Kidney (tissue), 14 donors: ENCODE measurements around the gene FADS2. TPM values are rescaled to one million over a fixed set of nuclear protein-coding genes. Genes with fewer than 3 reads are reported as not detected.
A peak's percentile ranks its signal among the peaks of the same experiment; 100 is the strongest.

Experiments
- DNase-seq, 5 donors: peaks; one replicate each; pipeline ENCODE4 v3.0.0-alpha.2; 2013 to 2020
- FAIRE-seq: peaks from 2 replicates; lab custom pipeline; 2012; peaks lifted over from hg19 to GRCh38; lab: Jason Lieb, UNC
- H3K27ac ChIP-seq, 2 donors: one replicate each; pipeline ENCODE4 v1.7.0; 2013; ENCODE audit warnings: low read depth in 2 of 2, low read length in 2 of 2, inconsistent platforms in 1 of 2
- H3K27me3 ChIP-seq: one replicate; pipeline ENCODE4 v1.7.1; 2013; ENCODE audit warnings: low read length, inconsistent platforms; ENCODE audit not compliant: control insufficient read depth, insufficient read depth
- H3K36me3 ChIP-seq, 3 donors: one replicate each; pipeline versions ENCODE4 v1.7.0 to v1.7.1; 2013; ENCODE audit warnings: low read length in 3 of 3, control low read depth in 1 of 3, inconsistent platforms in 1 of 3; ENCODE audit not compliant: insufficient read depth in 3 of 3, control insufficient read depth in 2 of 3
- H3K4me1 ChIP-seq, 3 donors: one replicate each; pipeline versions ENCODE4 v1.7.0 to v1.7.1; 2013; ENCODE audit warnings: low read length in 3 of 3, inconsistent platforms in 1 of 3, low read depth in 1 of 3; ENCODE audit not compliant: control insufficient read depth in 2 of 3, insufficient read depth in 2 of 3
- H3K4me3 ChIP-seq, 3 donors: one replicate each; pipeline versions ENCODE4 v1.7.0 to v1.8.1; 2013; ENCODE audit warnings: low read length in 3 of 3, control low read depth in 1 of 3, inconsistent platforms in 1 of 3
- H3K9ac ChIP-seq, 3 donors: one replicate each; pipeline versions ENCODE4 v1.7.0 to v1.7.1; 2013; ENCODE audit warnings: low read length in 3 of 3, control low read depth in 1 of 3, inconsistent platforms in 1 of 3
- H3K9me3 ChIP-seq, 3 donors: one replicate each; pipeline versions ENCODE4 v1.7.0 to v1.7.1; 2013; ENCODE audit warnings: low read length in 3 of 3, control low read depth in 1 of 3, inconsistent platforms in 1 of 3; ENCODE audit not compliant: control insufficient read depth in 2 of 3, insufficient read depth in 1 of 3
- intact Hi-C: fragments of 100-400 bp; cut with DNase I; formaldehyde crosslinking; loops from one replicate; pipeline ENCODE4 v1.11.1; 2022
- polyA plus RNA-seq: library from polyadenylated mRNA; stranded (reverse); fragments of 350-450 nt; fragmentation: Illumina TruSeq; extraction: RNeasy Lipid Tissue Mini Kit (QIAGEN cat#74804); gene quantifications from one replicate; pipeline ENCODE4 v1.2.3, GENCODE V29; 2014; ENCODE audit warnings: low read depth, low replicate concordance; ENCODE audit not compliant: insufficient read depth
- total RNA-seq: library from RNA; stranded (reverse); fragmentation: NEBNext Ultra II Directional; extraction: Animal tissue kit (Norgen Biotek cat#: 25700); gene quantifications from one replicate; pipeline ENCODE4 v1.2.1, GENCODE V29; 2021
- TF ChIP-seq, protein P1 (sequence below): IDR thresholded peaks from 3 replicates; pipeline ENCODE4 v1.5.1; 2012; ENCODE audit warnings: mild to moderate bottlenecking, moderate library complexity, borderline replicate concordance; ENCODE audit not compliant: insufficient read depth; ENCODE audit errors: extremely low read depth
- donor health status: control.
- donor health status: control.
- donor health status: control.
- donor health status: control.
- donor health status: control.
- donor health status: DM: yes; HTN: yes; CAD: no.
- donor health status: Normal renal cell carcinoma (clear cell type).

Gene FADS2
- total and polyA plus RNA-seq, 2 donors from 2014 or later, result 9.8 to 49.2 TPM

DNA sequence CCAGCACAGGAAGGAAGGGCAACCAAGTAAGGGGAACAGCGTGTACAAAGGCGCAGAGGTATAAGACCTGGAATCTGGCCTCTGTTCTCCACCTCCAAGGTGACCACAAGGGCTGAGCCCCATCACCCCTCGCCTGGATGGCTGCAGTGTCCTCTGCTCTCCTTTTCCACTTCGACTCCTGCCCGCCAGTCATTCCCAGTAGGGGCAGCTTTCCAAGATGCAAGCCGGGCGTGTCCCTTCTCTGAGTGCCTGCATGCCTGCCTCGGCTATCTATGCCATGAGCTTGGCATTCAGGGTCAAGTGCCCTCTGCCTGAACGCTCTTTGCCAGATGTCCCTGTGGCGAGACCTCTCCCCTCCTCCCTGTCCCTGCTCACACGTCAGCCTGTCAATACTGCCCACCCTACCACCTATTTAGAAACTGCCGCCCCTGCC lies 46.3 kb downstream of the FADS2 start:
- FAIRE-seq, result no peak

DNA sequence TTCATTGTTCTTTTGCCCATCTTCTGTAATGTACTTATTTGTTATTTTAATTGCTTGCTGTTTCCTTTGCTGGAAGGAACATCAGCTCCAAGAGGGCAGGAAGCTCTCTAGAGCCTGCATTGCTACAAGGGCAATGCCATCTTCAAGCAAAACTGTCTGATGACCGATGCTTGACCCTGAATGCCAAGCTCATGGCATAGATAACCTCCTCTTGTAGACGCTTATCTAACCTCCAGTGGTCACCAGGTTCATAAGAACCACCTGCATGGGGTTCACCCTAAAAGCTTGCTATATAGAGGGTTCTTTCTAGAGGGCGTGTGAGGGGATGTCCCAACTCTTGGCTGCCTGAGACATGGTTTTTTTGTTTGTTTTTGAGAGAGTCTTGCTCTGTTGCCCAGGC lies 46.8 kb downstream of the FADS2 start:
- no peak overlapping the region for H3K27ac ChIP-seq
- no peaks in the 10 kb centered on the region for H3K27me3 ChIP-seq
- no peak overlapping the region for H3K4me3 ChIP-seq
- FAIRE-seq (no peak), DNase-seq (no peak)
- H3K36me3 ChIP-seq, result no peaks in the 10 kb centered on the region
- TF ChIP-seq, protein P1, sequence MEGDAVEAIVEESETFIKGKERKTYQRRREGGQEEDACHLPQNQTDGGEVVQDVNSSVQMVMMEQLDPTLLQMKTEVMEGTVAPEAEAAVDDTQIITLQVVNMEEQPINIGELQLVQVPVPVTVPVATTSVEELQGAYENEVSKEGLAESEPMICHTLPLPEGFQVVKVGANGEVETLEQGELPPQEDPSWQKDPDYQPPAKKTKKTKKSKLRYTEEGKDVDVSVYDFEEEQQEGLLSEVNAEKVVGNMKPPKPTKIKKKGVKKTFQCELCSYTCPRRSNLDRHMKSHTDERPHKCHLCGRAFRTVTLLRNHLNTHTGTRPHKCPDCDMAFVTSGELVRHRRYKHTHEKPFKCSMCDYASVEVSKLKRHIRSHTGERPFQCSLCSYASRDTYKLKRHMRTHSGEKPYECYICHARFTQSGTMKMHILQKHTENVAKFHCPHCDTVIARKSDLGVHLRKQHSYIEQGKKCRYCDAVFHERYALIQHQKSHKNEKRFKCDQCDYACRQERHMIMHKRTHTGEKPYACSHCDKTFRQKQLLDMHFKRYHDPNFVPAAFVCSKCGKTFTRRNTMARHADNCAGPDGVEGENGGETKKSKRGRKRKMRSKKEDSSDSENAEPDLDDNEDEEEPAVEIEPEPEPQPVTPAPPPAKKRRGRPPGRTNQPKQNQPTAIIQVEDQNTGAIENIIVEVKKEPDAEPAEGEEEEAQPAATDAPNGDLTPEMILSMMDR, result no peak
- no peak overlapping the region for H3K9ac ChIP-seq
- no peaks in the 10 kb centered on the region for H3K9me3 ChIP-seq
- H3K4me1 ChIP-seq, result peaks cover 0 to 5% (median 0%) of the 10 kb centered on the region in 3 donors
- intact Hi-C loops, result no loop called here

More for the DNA sequence above, 46.3 kb downstream of the FADS2 start:
- TF ChIP-seq, protein P1, result no peak
- H3K4me1 ChIP-seq, result peaks cover 0 to 5% (median 0%) of the 10 kb centered on the region in 3 donors
- no peaks in the 10 kb centered on the region for H3K36me3 ChIP-seq
- H3K27ac ChIP-seq, result no peak overlapping the region
- H3K4me3 ChIP-seq, result no peak overlapping the region
- no peak overlapping the region for H3K9ac ChIP-seq
- no peaks in the 10 kb centered on the region for H3K9me3 ChIP-seq
- no peaks in the 10 kb centered on the region for H3K27me3 ChIP-seq
- intact Hi-C loops, result no loop called here
- no peak for DNase-seq

DNA sequence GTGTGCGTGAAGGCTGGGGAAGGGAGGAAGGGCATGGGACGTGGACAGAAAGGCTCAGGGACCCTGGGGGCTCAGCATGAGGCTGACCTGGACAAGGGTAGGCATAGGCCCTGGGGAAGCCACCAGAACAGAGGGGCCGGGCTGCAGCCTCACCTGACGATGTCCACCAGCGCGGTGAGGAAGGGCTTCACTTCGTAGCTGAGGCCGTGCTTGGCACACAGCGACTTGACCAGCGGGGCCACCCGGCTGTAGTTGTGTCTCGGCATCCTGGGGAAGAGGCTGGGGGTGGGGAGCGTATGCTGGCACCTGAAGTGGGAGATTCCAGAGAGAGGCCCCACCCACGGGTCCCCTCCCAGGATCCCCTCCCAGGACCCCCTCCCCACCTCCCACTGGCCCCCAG lies 47.6 kb downstream of the FADS2 start:
- DNase-seq (peak in 1 of 5 donors; percentile 66), FAIRE-seq (no peak)
- Histone ChIP-seq H3K36me3 (no peaks in the 10 kb centered on the region), H3K27me3 (no peaks in the 10 kb centered on the region), H3K9me3 (no peaks in the 10 kb centered on the region), H3K4me3 (no peak overlapping the region), H3K9ac (no peak overlapping the region), H3K27ac (no peak overlapping the region), H3K4me1 (peaks cover 0 to 5% (median 0%) of the 10 kb centered on the region in 3 donors)
- intact Hi-C loops, result no loop called here
- TF ChIP-seq, protein P1, result no peak

DNA sequence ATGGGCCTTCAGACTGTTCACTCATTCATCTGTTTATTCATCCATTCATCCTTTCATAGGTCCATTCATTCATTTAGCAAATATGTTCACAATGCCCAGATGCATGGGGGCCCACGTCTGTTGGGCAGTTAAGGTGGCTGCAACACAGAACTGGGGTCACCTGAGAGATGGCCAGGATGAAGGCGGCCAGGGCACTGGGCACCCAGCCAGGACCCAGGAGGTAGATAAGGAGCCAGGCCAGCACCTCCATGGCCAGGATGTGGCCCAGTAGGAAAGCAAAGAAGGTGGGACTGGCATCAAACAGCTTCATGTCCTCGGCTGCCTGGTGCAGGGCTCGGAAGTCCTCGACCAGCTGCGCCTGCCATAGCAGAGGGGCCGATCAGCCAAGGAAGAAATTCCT lies 51.1 kb downstream of the FADS2 start:
- DNase-seq (no peak), FAIRE-seq (no peak)
- Histone ChIP-seq H3K27ac (no peak overlapping the region), H3K9ac (no peak overlapping the region), H3K4me1 (no peaks in the 10 kb centered on the region), H3K4me3 (no peak overlapping the region), H3K9me3 (no peaks in the 10 kb centered on the region), H3K27me3 (no peaks in the 10 kb centered on the region), H3K36me3 (no peaks in the 10 kb centered on the region)
- intact Hi-C loops, result no loop called here
- TF ChIP-seq, protein P1, result no peak
